Chondrocyte (in vitro differentiated cells): ENCODE data around the gene TRAF3IP3. TPM values are rescaled to one million over a fixed set of nuclear protein-coding genes. Genes with fewer than 3 reads are reported as not detected.

Experiments used
- DNase-seq: peaks from one replicate; pipeline ENCODE4 v3.0.0; 2021; ENCODE audit warnings: mixed read lengths, low spot score
- H3K27ac Mint-ChIP-seq: one replicate; pipeline ENCODE4 v1.8.0; 2021; ENCODE audit warnings: mild to moderate bottlenecking, moderate library complexity, mixed read lengths; ENCODE audit not compliant: unreplicated experiment
- H3K27me3 Mint-ChIP-seq: 2 replicates; pipeline ENCODE4 v1.8.0; 2021; ENCODE audit warnings: low read depth, mixed read lengths
- H3K36me3 Mint-ChIP-seq: 2 replicates; pipeline ENCODE4 v1.8.0; 2021; ENCODE audit warnings: low read depth, mixed read lengths
- H3K4me1 Mint-ChIP-seq: 2 replicates; pipeline ENCODE4 v1.8.0; 2021; ENCODE audit warnings: low read depth, mild to moderate bottlenecking, mixed read lengths
- H3K4me3 Mint-ChIP-seq: one replicate; pipeline ENCODE4 v1.8.0; 2021; ENCODE audit warnings: mild to moderate bottlenecking, moderate library complexity, mixed read lengths; ENCODE audit not compliant: unreplicated experiment
- H3K9me3 Mint-ChIP-seq: 2 replicates; pipeline ENCODE4 v1.8.0; 2021; ENCODE audit warnings: low read depth, mixed read lengths
- CTCF ChIP-seq: fragments of 200-600 bp; sonication (generic); IDR thresholded peaks from 2 replicates; pipeline ENCODE4 v1.5.0; 2021; ENCODE audit warnings: antibody characterized with exemption, mild to moderate bottlenecking, moderate library complexity
- total RNA-seq: library from RNA; stranded (reverse); gene quantifications from 3 replicates; pipeline ENCODE4 v1.2.1, GENCODE V29; 2021

TRAF3IP3 gene
- total RNA-seq, 1 donor from 2014 or later, result not detected

GRCh38 chr1:209710847-209711246 lies 45.0 kb upstream of the TRAF3IP3 start:
- Mint-ChIP-seq H3K4me1 (no peaks in the 10 kb centered on the region), H3K27ac (no peak overlapping the region), H3K9me3 (no peaks in the 10 kb centered on the region), H3K36me3 (no peaks in the 10 kb centered on the region), H3K27me3 (peaks cover 63% of the 10 kb centered on the region), H3K4me3 (no peak overlapping the region)
- TF ChIP-seq CTCF, result no peak
- no peak for DNase-seq

GRCh38 chr1:209714338-209714737 lies 41.5 kb upstream of the TRAF3IP3 start:
- Mint-ChIP-seq H3K27me3 (peaks cover 46% of the 10 kb centered on the region), H3K9me3 (no peaks in the 10 kb centered on the region), H3K36me3 (no peaks in the 10 kb centered on the region), H3K4me3 (no peak overlapping the region), H3K4me1 (no peaks in the 10 kb centered on the region), H3K27ac (no peak overlapping the region)
- no peak for TF ChIP-seq CTCF
- no peak for DNase-seq

- no peaks in the 10 kb centered on the region for H3K4me1 Mint-ChIP-seq
- TF ChIP-seq CTCF, result no peak
- no peak overlapping the region for H3K27ac Mint-ChIP-seq
- no peak overlapping the region for H3K4me3 Mint-ChIP-seq
- H3K9me3 Mint-ChIP-seq, result no peaks in the 10 kb centered on the region
- peaks cover 39% of the 10 kb centered on the region for H3K27me3 Mint-ChIP-seq
- H3K36me3 Mint-ChIP-seq, result no peaks in the 10 kb centered on the region
- no peak for DNase-seq
These were observed 40.5 kb upstream of the TRAF3IP3 start for GRCh38 chr1:209715314-209715713.

DNA sequence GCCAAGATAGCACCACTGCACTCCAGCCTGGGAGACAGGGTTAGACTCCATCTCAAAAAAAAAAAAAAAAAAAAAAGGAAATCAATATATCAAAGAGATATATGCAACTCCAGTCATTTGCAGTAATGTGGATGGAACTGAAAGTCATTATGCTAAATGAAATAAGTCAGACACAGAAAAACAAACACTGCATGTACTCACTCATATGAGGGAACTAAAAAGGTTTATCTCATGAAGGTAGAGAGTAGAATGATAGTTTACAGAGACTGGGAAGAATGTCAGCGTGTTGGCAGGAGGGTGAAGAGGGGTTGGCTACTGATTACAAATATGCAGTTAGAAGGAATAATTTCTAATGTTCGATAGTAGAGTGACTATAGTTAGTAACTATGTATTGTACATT lies 38.0 kb upstream of the TRAF3IP3 start:
- DNase-seq, result no peak
- Mint-ChIP-seq H3K4me1 (no peaks in the 10 kb centered on the region), H3K4me3 (no peak overlapping the region), H3K9me3 (no peaks in the 10 kb centered on the region), H3K27ac (no peak overlapping the region), H3K36me3 (no peaks in the 10 kb centered on the region), H3K27me3 (peaks cover 36% of the 10 kb centered on the region)
- no peak for TF ChIP-seq CTCF

- H3K9me3 Mint-ChIP-seq, result no peaks in the 10 kb centered on the region
- no peak for DNase-seq
These were observed 35.5 kb upstream of the TRAF3IP3 start for GRCh38 chr1:209720326-209720725.

More at GRCh38 chr1:209720326-209720725, 35.5 kb upstream of the TRAF3IP3 start:
- Mint-ChIP-seq H3K36me3 (no peaks in the 10 kb centered on the region), H3K27me3 (peaks cover 29% of the 10 kb centered on the region), H3K27ac (no peak overlapping the region), H3K4me3 (no peak overlapping the region), H3K4me1 (no peaks in the 10 kb centered on the region)
- no peak for TF ChIP-seq CTCF
